Vagina (tissue), 2 donors: ENCODE measurements around the gene IL32. TPM values are rescaled to one million over a fixed set of nuclear protein-coding genes. Genes with fewer than 3 reads are reported as not detected.
A peak's percentile ranks its signal among the peaks of the same experiment; 100 is the strongest.

Experiments used
- DNase-seq, 2 donors: peaks; one replicate each; pipeline ENCODE4 v3.0.0-alpha.2; 2017; ENCODE audit errors: extremely low spot score in 2 of 2
- H3K27ac ChIP-seq: fragments of 200-600 bp; sonication (generic); one replicate; pipeline ENCODE4 v1.5.1; 2019
- H3K27me3 ChIP-seq: fragments of 200-600 bp; sonication (generic); one replicate; pipeline ENCODE4 v1.5.1; 2019
- H3K36me3 ChIP-seq, 2 donors: fragments of 200-600 bp; sonication (generic); one replicate each; pipeline ENCODE4 v1.5.1; 2017 to 2019
- H3K4me1 ChIP-seq: fragments of 200-600 bp; sonication (generic); one replicate; pipeline ENCODE4 v1.5.1; 2019
- H3K4me3 ChIP-seq, 2 donors: fragments of 200-600 bp; sonication (generic); 1 replicate in 1 of 2; 2 replicates in 1 of 2; pipeline ENCODE4 v1.5.1; 2016 to 2019
- H3K9me3 ChIP-seq: fragments of 200-600 bp; sonication (generic); one replicate; pipeline ENCODE4 v1.5.1; 2019
- POLR2A ChIP-seq, 2 donors: fragments of 450-650 bp; IDR thresholded peaks; one replicate each; pipeline ENCODE4 v1.6.1; 2017; ENCODE audit warnings: antibody characterized with exemption in 2 of 2, mild to moderate bottlenecking in 2 of 2, moderate library complexity in 2 of 2
- POLR2AphosphoS5 ChIP-seq, 2 donors: sonication (generic); formaldehyde crosslinking; IDR thresholded peaks; one replicate each; pipeline ENCODE4 v1.9.0; 2017; ENCODE audit warnings: antibody characterized with exemption in 2 of 2, mild to moderate bottlenecking in 2 of 2, low read depth in 1 of 2; ENCODE audit not compliant: insufficient read depth in 1 of 2
- intact Hi-C: fragments of 100-400 bp; cut with DNase I; formaldehyde crosslinking; loops from one replicate; pipeline ENCODE4 v1.15.1; 2023
- total RNA-seq: library from RNA; depleted of rRNA; stranded (reverse); fragments of >200 nt; gene quantifications from one replicate; pipeline ENCODE4 v1.2.3, GENCODE V29; 2016
- TF ChIP-seq, protein P1 (sequence below), 3 experiments: fragments of 450-650 bp in 2 of 3; fragments of 200-600 bp in 1 of 3; sonication (generic) in 1 of 3; IDR thresholded peaks; one replicate each; pipeline ENCODE4 v1.5.1; 2017 to 2019; ENCODE audit warnings: antibody characterized with exemption in 3 of 3, mild to moderate bottlenecking in 2 of 3, moderate library complexity in 2 of 3

Gene IL32
- total RNA-seq, 1 donor from 2014 or later: 13.0 TPM

DNA sequence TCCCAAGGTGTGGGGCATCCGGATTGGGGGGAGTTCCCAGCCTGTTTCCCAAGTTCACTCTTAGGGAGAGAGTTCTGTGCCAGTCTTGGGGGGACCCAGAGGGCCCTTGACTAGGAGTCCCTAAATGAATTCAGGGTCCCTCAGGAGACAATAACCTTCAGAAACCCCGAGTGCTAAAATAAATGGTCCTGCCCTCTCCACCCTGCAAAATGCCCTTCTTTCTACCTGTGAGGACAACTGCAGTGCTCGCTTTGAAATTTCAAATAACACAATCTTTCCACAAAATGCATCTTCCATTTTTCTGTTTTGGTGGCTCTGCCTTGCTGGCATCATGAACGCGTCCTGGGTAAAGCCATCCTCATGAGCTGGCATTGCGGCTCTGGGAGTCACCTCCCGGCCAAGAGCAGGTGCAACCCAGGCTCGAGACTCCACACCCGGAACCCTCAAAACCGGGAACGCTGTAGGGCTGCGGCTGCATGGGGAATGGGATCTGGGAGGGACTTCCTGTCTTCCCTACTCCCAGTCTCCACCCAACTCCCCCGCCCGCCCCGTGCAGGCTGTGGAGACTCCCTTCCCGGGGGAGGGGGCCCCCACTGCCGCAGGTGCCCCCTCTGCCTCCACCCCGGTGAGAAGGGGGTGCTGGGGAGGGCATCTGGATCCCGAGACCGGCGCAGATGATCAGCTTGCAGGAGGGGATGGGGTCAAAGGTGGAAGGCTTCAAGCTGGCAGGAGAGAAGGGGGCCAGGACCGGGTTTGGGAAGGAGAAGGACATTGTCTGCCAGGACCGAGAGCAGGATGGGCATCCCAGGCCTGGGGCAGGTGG, 46.8 kb downstream of the IL32 start, which contains the start of gene ZNF205:
ZNF205 (plus strand) TSS at position 529 of the 823 bp plus-strand sequence. CDS start 845 bp downstream, outside the sequence.
- H3K9me3 ChIP-seq: no peaks in the 10 kb centered on the region
- peak within 1 kb of the TSS; percentile 42 for H3K27ac ChIP-seq
- H3K27me3 ChIP-seq: no peaks in the 10 kb centered on the region
- intact Hi-C loops: loop anchor here (5.0 kb wide), 1 partner anchor 55 kb away; no protein-coding TSS in a partner anchor
- TF ChIP-seq POLR2A (IDR thresholded peaks at IDR 0.05): no peak
- peak; percentile 32 to 66 for TF ChIP-seq POLR2AphosphoS5 (IDR thresholded peaks at IDR 0.05; ENCODE audit: insufficient read depth in 1 of 2, low read depth in 1 of 2)
- H3K4me3 ChIP-seq: peak within 1 kb of the TSS; percentile 72 to 88
- no peak for DNase-seq
- no peaks in the 10 kb centered on the region for H3K36me3 ChIP-seq
- peaks cover 32% of the 10 kb centered on the region for H3K4me1 ChIP-seq

DNA sequence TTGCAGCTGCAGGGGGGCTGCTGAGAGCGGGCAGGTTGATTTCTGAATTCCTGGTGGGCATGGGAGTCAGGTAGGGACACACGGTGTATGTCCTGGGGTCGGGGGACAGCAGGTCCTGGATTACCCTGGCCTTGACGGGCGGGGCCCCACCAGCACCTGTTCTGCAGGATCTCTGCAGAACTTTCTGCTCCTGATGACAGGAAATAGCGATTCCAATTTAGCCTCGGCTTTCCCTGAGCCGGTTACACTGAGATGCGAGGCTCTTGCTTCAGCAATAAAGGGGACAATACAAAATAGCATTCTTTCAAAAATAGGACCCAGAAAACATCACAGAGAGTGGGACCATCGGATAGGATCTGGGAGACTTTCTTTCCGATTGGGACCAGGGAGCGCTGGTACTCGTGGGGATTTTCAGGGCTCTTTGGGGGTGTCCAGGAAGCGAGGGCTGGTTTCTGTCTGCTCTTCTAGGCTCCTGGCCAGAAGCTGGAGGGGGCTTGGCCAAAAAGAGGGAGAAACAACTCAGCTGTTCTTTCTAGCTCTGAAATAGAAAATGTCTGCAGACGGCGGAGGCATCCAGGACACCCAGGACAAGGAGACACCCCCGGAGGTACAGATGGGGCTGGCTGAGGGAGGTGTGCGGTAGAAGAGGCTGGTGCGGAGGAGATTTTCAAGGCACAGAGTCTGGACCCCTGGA, 47.6 kb downstream of the IL32 start:
- intact Hi-C loops: loop anchor here (5.0 kb wide), 1 partner anchor 56 kb away; no protein-coding TSS in a partner anchor
- no peaks in the 10 kb centered on the region for H3K27me3 ChIP-seq
- peak overlapping the region; percentile 42 for H3K27ac ChIP-seq
- TF ChIP-seq POLR2A (IDR thresholded peaks at IDR 0.05): no peak
- TF ChIP-seq, protein P1, sequence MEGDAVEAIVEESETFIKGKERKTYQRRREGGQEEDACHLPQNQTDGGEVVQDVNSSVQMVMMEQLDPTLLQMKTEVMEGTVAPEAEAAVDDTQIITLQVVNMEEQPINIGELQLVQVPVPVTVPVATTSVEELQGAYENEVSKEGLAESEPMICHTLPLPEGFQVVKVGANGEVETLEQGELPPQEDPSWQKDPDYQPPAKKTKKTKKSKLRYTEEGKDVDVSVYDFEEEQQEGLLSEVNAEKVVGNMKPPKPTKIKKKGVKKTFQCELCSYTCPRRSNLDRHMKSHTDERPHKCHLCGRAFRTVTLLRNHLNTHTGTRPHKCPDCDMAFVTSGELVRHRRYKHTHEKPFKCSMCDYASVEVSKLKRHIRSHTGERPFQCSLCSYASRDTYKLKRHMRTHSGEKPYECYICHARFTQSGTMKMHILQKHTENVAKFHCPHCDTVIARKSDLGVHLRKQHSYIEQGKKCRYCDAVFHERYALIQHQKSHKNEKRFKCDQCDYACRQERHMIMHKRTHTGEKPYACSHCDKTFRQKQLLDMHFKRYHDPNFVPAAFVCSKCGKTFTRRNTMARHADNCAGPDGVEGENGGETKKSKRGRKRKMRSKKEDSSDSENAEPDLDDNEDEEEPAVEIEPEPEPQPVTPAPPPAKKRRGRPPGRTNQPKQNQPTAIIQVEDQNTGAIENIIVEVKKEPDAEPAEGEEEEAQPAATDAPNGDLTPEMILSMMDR (IDR thresholded peaks at IDR 0.05): no peak
- TF ChIP-seq POLR2AphosphoS5 (IDR thresholded peaks at IDR 0.05; ENCODE audit: insufficient read depth in 1 of 2, low read depth in 1 of 2): no peak
- peaks cover 0 to 1% of the 10 kb centered on the region in 2 donors for H3K36me3 ChIP-seq
- H3K4me1 ChIP-seq: peaks cover 31% of the 10 kb centered on the region
- peak overlapping the region; percentile 72 to 88 for H3K4me3 ChIP-seq
- no peak for DNase-seq
- no peaks in the 10 kb centered on the region for H3K9me3 ChIP-seq

DNA sequence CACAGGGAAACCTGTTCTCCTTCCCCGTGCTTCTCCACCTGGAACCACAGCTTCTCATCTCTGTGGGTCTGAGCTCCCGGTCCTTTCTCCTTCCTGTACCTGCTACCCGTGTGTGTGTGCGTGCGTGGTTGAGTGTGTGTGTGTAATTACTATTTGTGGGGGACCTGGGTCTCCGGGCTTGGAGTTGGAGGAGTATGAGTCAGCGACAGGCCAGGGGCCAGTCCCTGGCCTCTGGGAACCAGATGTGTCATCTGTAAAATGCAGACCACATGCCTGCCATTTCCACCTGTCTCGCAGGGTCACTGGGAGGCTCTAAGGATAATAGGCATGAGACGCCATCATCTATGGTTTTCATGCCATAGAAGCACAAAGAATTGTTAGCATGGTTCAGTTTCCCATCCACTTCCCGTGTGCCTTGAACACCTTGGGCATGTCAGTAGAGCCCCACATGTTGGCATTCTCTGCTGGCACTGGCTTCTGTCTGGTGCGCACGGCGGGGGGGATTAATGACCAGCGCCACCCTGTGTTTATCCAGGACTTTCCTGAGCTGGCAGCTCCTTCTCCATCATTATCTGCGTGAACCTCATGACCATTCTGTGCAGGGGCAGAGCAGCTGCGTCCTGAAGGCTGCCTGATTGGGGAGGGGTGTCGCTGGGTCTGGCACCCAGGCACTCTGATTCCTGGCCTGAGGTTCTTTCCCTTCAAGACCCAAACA, 48.5 kb downstream of the IL32 start:
- Histone ChIP-seq H3K9me3 (no peaks in the 10 kb centered on the region), H3K4me1 (peaks cover 31% of the 10 kb centered on the region), H3K27me3 (no peaks in the 10 kb centered on the region), H3K36me3 (peaks cover 0 to 10% of the 10 kb centered on the region in 2 donors), H3K27ac (no peak overlapping the region), H3K4me3 (peak overlapping the region; percentile 72 to 88)
- intact Hi-C loops: loop anchor here (5.0 kb wide), 1 partner anchor 57 kb away; no protein-coding TSS in a partner anchor
- no peak for DNase-seq
- TF ChIP-seq, protein P1 (IDR thresholded peaks at IDR 0.05): no peak
- TF ChIP-seq POLR2AphosphoS5 (IDR thresholded peaks at IDR 0.05; ENCODE audit: insufficient read depth in 1 of 2, low read depth in 1 of 2) (no peak), POLR2A (IDR thresholded peaks at IDR 0.05) (no peak)

- peaks cover 0 to 21% of the 10 kb centered on the region in 2 donors for H3K36me3 ChIP-seq
- H3K4me3 ChIP-seq: no peak overlapping the region
- peaks cover 31% of the 10 kb centered on the region for H3K4me1 ChIP-seq
- no peaks in the 10 kb centered on the region for H3K9me3 ChIP-seq
- intact Hi-C loops: no loop called here
- H3K27ac ChIP-seq: no peak overlapping the region
- TF ChIP-seq POLR2AphosphoS5 (IDR thresholded peaks at IDR 0.05; ENCODE audit: insufficient read depth in 1 of 2, low read depth in 1 of 2) (no peak), POLR2A (IDR thresholded peaks at IDR 0.05) (no peak)
- no peak for DNase-seq
- no peaks in the 10 kb centered on the region for H3K27me3 ChIP-seq
Observed at GRCh38 chr16:3115003-3115402, 49.6 kb downstream of the IL32 start.

DNA sequence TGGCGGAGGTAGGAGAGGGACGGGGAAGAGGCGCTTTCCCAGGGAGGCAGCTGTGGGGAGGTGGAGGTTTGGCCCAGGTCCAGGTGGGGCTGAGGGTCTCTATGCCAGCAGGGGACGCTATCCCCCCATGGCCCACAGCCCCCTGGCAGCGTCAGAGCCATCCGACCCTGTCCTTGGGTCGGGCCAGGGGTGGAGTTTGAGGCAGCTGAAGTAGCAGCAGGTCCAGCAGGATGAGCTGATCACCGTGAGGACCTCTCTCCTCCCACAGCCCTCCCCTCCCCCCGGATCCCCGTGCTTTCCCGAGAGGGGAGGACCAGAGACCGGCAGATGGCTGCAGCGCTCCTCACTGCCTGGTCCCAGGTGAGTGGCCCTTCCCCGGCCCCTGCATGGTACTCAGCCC, 50.1 kb downstream of the IL32 start:
- H3K4me3 ChIP-seq: no peak overlapping the region
- no peaks in the 10 kb centered on the region for H3K9me3 ChIP-seq
- H3K4me1 ChIP-seq: peaks cover 31% of the 10 kb centered on the region
- intact Hi-C loops: no loop called here
- H3K27ac ChIP-seq: no peak overlapping the region
- H3K27me3 ChIP-seq: no peaks in the 10 kb centered on the region
- peaks cover 0 to 23% of the 10 kb centered on the region in 2 donors for H3K36me3 ChIP-seq
- no peak for DNase-seq
- TF ChIP-seq, protein P1 (IDR thresholded peaks at IDR 0.05): no peak
- TF ChIP-seq POLR2AphosphoS5 (IDR thresholded peaks at IDR 0.05; ENCODE audit: insufficient read depth in 1 of 2, low read depth in 1 of 2): no peak
- TF ChIP-seq POLR2A (IDR thresholded peaks at IDR 0.05): no peak
